Stimulated activated CD8-positive, alpha-beta memory T cell treated with anti-CD3 and anti-CD28 coated beads, Interleukin-2, amount 100 ng/mL, for 1 hour (primary cell): ENCODE measurements around the gene LRSAM1.

Source experiments
- DNase-seq, 2 donors: peaks; one replicate each; pipeline ENCODE4 v3.0.0-alpha.2; 2020; ENCODE audit warnings: low read depth in 2 of 2

LRSAM1 gene

GRCh38 chr9:127534250-127534906 is 83.1 kb downstream of the LRSAM1 start:
- DNase-seq, result no peak

- no peak for DNase-seq
Measured at GRCh38 chr9:127534931-127535330, 83.6 kb downstream of the LRSAM1 start.

GRCh38 chr9:127535396-127535795 is 84.1 kb downstream of the LRSAM1 start:
- DNase-seq, result no peak

- no peak for DNase-seq
Measured at GRCh38 chr9:127535834-127536233, 84.5 kb downstream of the LRSAM1 start.

- DNase-seq, result no peak
Measured at GRCh38 chr9:127536499-127536898, 85.2 kb downstream of the LRSAM1 start.

GRCh38 chr9:127537014-127537413 is 85.7 kb downstream of the LRSAM1 start:
- DNase-seq, result no peak

- no peak for DNase-seq
Measured at GRCh38 chr9:127537792-127538191, 86.5 kb downstream of the LRSAM1 start.

- DNase-seq, result no peak
Measured at GRCh38 chr9:127538849-127539258, 87.5 kb downstream of the LRSAM1 start.

- DNase-seq, result no peak
Measured at GRCh38 chr9:127539259-127539981, 88.1 kb downstream of the LRSAM1 start.

GRCh38 chr9:127539982-127540663 is 88.8 kb downstream of the LRSAM1 start:
- no peak for DNase-seq

GRCh38 chr9:127540664-127541041 is 89.3 kb downstream of the LRSAM1 start:
- no peak for DNase-seq

- no peak for DNase-seq
Measured at GRCh38 chr9:127541176-127541575, 89.9 kb downstream of the LRSAM1 start.

GRCh38 chr9:127541865-127542264 is 90.6 kb downstream of the LRSAM1 start:
- no peak for DNase-seq

- DNase-seq, result no peak
Measured at GRCh38 chr9:127543221-127543620, 91.9 kb downstream of the LRSAM1 start.

- DNase-seq, result no peak
Measured at GRCh38 chr9:127543973-127544533, 92.7 kb downstream of the LRSAM1 start.

GRCh38 chr9:127545196-127546124 is 94.2 kb downstream of the LRSAM1 start:
- DNase-seq, result no peak

GRCh38 chr9:127546125-127546832 is 95.0 kb downstream of the LRSAM1 start:
- DNase-seq, result no peak

- no peak for DNase-seq
Measured at GRCh38 chr9:127548352-127548881, 97.1 kb downstream of the LRSAM1 start.

- no peak for DNase-seq
Measured at GRCh38 chr9:127549218-127549617, 97.9 kb downstream of the LRSAM1 start.

- no peak for DNase-seq
Measured at GRCh38 chr9:127549751-127550150, 98.4 kb downstream of the LRSAM1 start.

GRCh38 chr9:127550282-127550681 is 99.0 kb downstream of the LRSAM1 start:
- DNase-seq, result no peak
